GM19455 (cell line): ENCODE measurements around the gene SH3BGRL2.
"Not testable (repeated sequence)": the region's sequence is repeated elsewhere in the genome, so short reads cannot be mapped to it uniquely, and the experiment has no call there.

Experiments
- ATAC-seq: cut with Tn5 transposase; IDR thresholded peaks from one replicate; pipeline ENCODE4 v1.9.1; 2021; ENCODE audit not compliant: unreplicated experiment

Gene SH3BGRL2

GRCh38 chr6:79647741-79648140 is 16.6 kb downstream of the SH3BGRL2 start:
- ATAC-seq = no peak

GRCh38 chr6:79648328-79648727 is 17.2 kb downstream of the SH3BGRL2 start:
- ATAC-seq = no peak

GRCh38 chr6:79649016-79649415 is 17.9 kb downstream of the SH3BGRL2 start:
- ATAC-seq = no peak

GRCh38 chr6:79650950-79651349 is 19.8 kb downstream of the SH3BGRL2 start:
- no peak for ATAC-seq

- ATAC-seq = no peak
Observed at GRCh38 chr6:79656134-79656533, 25.0 kb downstream of the SH3BGRL2 start.

- no peak for ATAC-seq
Observed at GRCh38 chr6:79657238-79657637, 26.1 kb downstream of the SH3BGRL2 start.

- not testable (repeated sequence) for ATAC-seq
Observed at GRCh38 chr6:79663655-79664054, 32.5 kb downstream of the SH3BGRL2 start.

GRCh38 chr6:79665725-79666551 is 34.8 kb downstream of the SH3BGRL2 start:
- no peak for ATAC-seq

GRCh38 chr6:79666634-79667033 is 35.5 kb downstream of the SH3BGRL2 start:
- no peak for ATAC-seq

- no peak for ATAC-seq
Observed at GRCh38 chr6:79668381-79668780, 37.3 kb downstream of the SH3BGRL2 start.

- ATAC-seq = no peak
Observed at GRCh38 chr6:79669766-79670165, 38.6 kb downstream of the SH3BGRL2 start.

- ATAC-seq = no peak
Observed at GRCh38 chr6:79670789-79671188, 39.7 kb downstream of the SH3BGRL2 start.

GRCh38 chr6:79671600-79672266 is 40.6 kb downstream of the SH3BGRL2 start:
- ATAC-seq = no peak

GRCh38 chr6:79672631-79673111 is 41.5 kb downstream of the SH3BGRL2 start:
- ATAC-seq = no peak

GRCh38 chr6:79673947-79674346 is 42.8 kb downstream of the SH3BGRL2 start:
- ATAC-seq = no peak

GRCh38 chr6:79676785-79677736 is 45.9 kb downstream of the SH3BGRL2 start:
- ATAC-seq = no peak

GRCh38 chr6:79682682-79683081 is 51.6 kb downstream of the SH3BGRL2 start:
- ATAC-seq = not testable (repeated sequence)

- no peak for ATAC-seq
Observed at GRCh38 chr6:79684876-79685275, 53.7 kb downstream of the SH3BGRL2 start.

- ATAC-seq = no peak
Observed at GRCh38 chr6:79686707-79687309, 55.7 kb downstream of the SH3BGRL2 start.

- ATAC-seq = no peak
Observed at GRCh38 chr6:79687759-79688158, 56.6 kb downstream of the SH3BGRL2 start.

GRCh38 chr6:79694156-79694555 is 63.0 kb downstream of the SH3BGRL2 start:
- ATAC-seq = no peak
